ENCODE measurements around the gene ACAT2. TPM values are rescaled to one million over a fixed set of nuclear protein-coding genes. Genes with fewer than 3 reads are reported as not detected.

ACAT2 gene
- 20.4 and 34.2 TPM in 2 replicates for total RNA-seq

GRCh38 chr6:159761873-159762680 is at the start of gene ACAT2:
TSS of gene ACAT2 (plus strand) at chr6:159762045. CDS start at chr6:159762088, 43 bp downstream.

GRCh38 chr6:159726918-159727716 is 34.7 kb upstream of the ACAT2 start, which contains the start of gene WTAP:
TSS of gene WTAP (plus strand) at chr6:159727506. CDS start at chr6:159736266, 8,760 bp downstream.

GRCh38 chr6:159789377-159790148 is 27.7 kb downstream of the ACAT2 start, which contains the start of gene TCP1:
TSS of gene TCP1 (minus strand) at chr6:159789602. CDS start at chr6:159789468, 134 bp downstream.

GRCh38 chr6:159790149-159790955 is 28.5 kb downstream of the ACAT2 start, which contains the start of gene MRPL18:
TSS of gene MRPL18 (plus strand) at chr6:159790467. CDS start at chr6:159790588, 121 bp downstream.

GRCh38 chr6:159800141-159800865 is 38.5 kb downstream of the ACAT2 start, which contains the start of gene PNLDC1:
TSS of gene PNLDC1 (plus strand) at chr6:159800276. CDS start at chr6:159800308, 32 bp downstream.

Other genes starting within 250 kb of the ACAT2 start
- gene SOD2, start 68.8 kb upstream of the ACAT2 start, total RNA-seq, result 54.0 and 532 TPM in 2 replicates
- gene WTAP, start 34.5 kb upstream of the ACAT2 start, total RNA-seq, result 124 and 138 TPM in 2 replicates
- 203 and 281 TPM in 2 replicates for gene TCP1, start 27.6 kb downstream of the ACAT2 start, total RNA-seq
- gene MRPL18, start 28.4 kb downstream of the ACAT2 start, total RNA-seq, result 59.2 and 94.3 TPM in 2 replicates
- 0.07 TPM in 1 of 2 replicates, not detected in the other for gene PNLDC1, start 38.2 kb downstream of the ACAT2 start, total RNA-seq
- not detected in 2 replicates for gene MAS1, start 128.9 kb downstream of the ACAT2 start, total RNA-seq
- gene IGF2R, start 207.0 kb downstream of the ACAT2 start, total RNA-seq, result 271 and 478 TPM in 2 replicates